ENCODE measurements around the gene SENP3. TPM values are rescaled to one million over a fixed set of nuclear protein-coding genes. Genes with fewer than 3 reads are reported as not detected.

SENP3 gene
- total RNA-seq, 1 experiment from 2014 or later: 30.2 TPM

GRCh38 chr17:7555320-7555948 is 6.3 kb upstream of the SENP3 start:
- Mint-ChIP-seq H3K27ac (ENCODE audit: unreplicated experiment) (no peak overlapping the region), H3K27me3 (ENCODE audit: insufficient read depth, unreplicated experiment) (no peaks in the 10 kb centered on the region), H3K4me3 (ENCODE audit: unreplicated experiment) (no peak overlapping the region), H3K9me3 (ENCODE audit: unreplicated experiment) (no peaks in the 10 kb centered on the region), H3K4me1 (ENCODE audit: low read depth, unreplicated experiment) (peaks cover 17% of the 10 kb centered on the region), H3K36me3 (ENCODE audit: insufficient read depth, unreplicated experiment) (peaks cover 9% of the 10 kb centered on the region)
- ChIA-PET POLR2A (no interaction called here), CTCF (no interaction called here)
- no TSS peak for BruUV-seq (replicated peaks)
- TF ChIP-seq CTCF (IDR thresholded peaks at IDR 0.05; ENCODE audit: insufficient read depth in 1 of 2, low read depth in 1 of 2, low read length in 1 of 2, severe bottlenecking in 1 of 2, unreplicated experiment in 1 of 2): no peak
- no peaks in the 10 kb centered on the region for H3K36me3 ChIP-seq (ENCODE audit: control insufficient read depth, insufficient read depth, low read length)
- no peak for DNase-seq
- no peaks in the 10 kb centered on the region for H3K9me3 ChIP-seq
- H3K27me3 ChIP-seq (replicated peaks; ENCODE audit: control insufficient read depth, insufficient read depth, low read length): no peaks in the 10 kb centered on the region
- peaks cover 4% of the 10 kb centered on the region; the same call in 1 of the 2 replicates for H3K4me1 ChIP-seq
- intact Hi-C loops (cut with micrococcal nuclease; ENCODE audit: unreplicated experiment): no loop called here
- no peak overlapping the region for H3K4me3 ChIP-seq (ENCODE audit: low read depth, low read length)

DNA sequence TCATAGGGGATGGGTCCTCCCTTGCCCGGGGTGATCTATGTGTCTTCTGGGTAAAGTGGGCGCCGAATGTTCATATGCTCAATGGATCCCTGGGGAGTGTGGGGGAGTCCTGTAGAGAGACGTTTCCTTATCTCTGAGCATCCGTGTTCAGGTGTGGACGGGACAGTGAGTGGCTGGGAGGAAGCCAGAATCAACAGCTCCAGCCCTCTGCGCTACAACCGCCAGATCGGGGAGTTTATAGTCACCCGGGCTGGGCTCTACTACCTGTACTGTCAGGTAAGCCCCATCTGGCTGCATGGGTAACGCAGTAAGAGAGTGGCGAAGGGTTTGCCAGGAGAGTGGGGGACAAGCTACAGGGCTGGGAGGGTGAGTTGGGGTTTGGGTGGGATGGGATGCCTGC is 5.1 kb upstream of the SENP3 start:
- BruUV-seq (replicated peaks): no TSS peak
- no peak overlapping the region for H3K4me3 Mint-ChIP-seq (ENCODE audit: unreplicated experiment)

DNA sequence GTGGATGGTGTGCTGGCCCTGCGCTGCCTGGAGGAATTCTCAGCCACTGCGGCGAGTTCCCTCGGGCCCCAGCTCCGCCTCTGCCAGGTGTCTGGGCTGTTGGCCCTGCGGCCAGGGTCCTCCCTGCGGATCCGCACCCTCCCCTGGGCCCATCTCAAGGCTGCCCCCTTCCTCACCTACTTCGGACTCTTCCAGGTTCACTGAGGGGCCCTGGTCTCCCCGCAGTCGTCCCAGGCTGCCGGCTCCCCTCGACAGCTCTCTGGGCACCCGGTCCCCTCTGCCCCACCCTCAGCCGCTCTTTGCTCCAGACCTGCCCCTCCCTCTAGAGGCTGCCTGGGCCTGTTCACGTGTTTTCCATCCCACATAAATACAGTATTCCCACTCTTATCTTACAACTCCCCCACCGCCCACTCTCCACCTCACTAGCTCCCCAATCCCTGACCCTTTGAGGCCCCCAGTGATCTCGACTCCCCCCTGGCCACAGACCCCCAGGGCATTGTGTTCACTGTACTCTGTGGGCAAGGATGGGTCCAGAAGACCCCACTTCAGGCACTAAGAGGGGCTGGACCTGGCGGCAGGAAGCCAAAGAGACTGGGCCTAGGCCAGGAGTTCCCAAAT is 4.5 kb upstream of the SENP3 start:
- H3K36me3 Mint-ChIP-seq (ENCODE audit: insufficient read depth, unreplicated experiment): peaks cover 19% of the 10 kb centered on the region
- no TSS peak for BruUV-seq (replicated peaks)
- TF ChIP-seq CTCF (IDR thresholded peaks at IDR 0.05; ENCODE audit: insufficient read depth in 1 of 2, low read depth in 1 of 2, low read length in 1 of 2, severe bottlenecking in 1 of 2, unreplicated experiment in 1 of 2): no peak
- ChIA-PET POLR2A (no interaction called here), CTCF (no interaction called here)
- Histone ChIP-seq H3K36me3 (ENCODE audit: control insufficient read depth, insufficient read depth, low read length) (no peaks in the 10 kb centered on the region), H3K4me3 (ENCODE audit: low read depth, low read length) (no peak overlapping the region), H3K27me3 (replicated peaks; ENCODE audit: control insufficient read depth, insufficient read depth, low read length) (no peaks in the 10 kb centered on the region), H3K4me1 (peaks cover 4% of the 10 kb centered on the region; the same call in 1 of the 2 replicates), H3K9me3 (no peaks in the 10 kb centered on the region)
- H3K4me1 Mint-ChIP-seq (ENCODE audit: low read depth, unreplicated experiment): peaks cover 7% of the 10 kb centered on the region
- no peak overlapping the region for H3K4me3 Mint-ChIP-seq (ENCODE audit: unreplicated experiment)
- no peak for DNase-seq
- H3K27ac Mint-ChIP-seq (ENCODE audit: unreplicated experiment): no peak overlapping the region
- H3K9me3 Mint-ChIP-seq (ENCODE audit: unreplicated experiment): no peaks in the 10 kb centered on the region
- intact Hi-C loops (cut with micrococcal nuclease; ENCODE audit: unreplicated experiment): no loop called here
- H3K27me3 Mint-ChIP-seq (ENCODE audit: insufficient read depth, unreplicated experiment): no peaks in the 10 kb centered on the region

More for the DNA sequence above, 5.1 kb upstream of the SENP3 start:
- CTCF ChIA-PET: no interaction called here
- POLR2A ChIA-PET: no interaction called here
- no peaks in the 10 kb centered on the region for H3K27me3 ChIP-seq (replicated peaks; ENCODE audit: control insufficient read depth, insufficient read depth, low read length)
- H3K36me3 ChIP-seq (ENCODE audit: control insufficient read depth, insufficient read depth, low read length): no peaks in the 10 kb centered on the region
- peaks cover 4% of the 10 kb centered on the region for H3K4me1 ChIP-seq
- intact Hi-C loops (cut with micrococcal nuclease; ENCODE audit: unreplicated experiment): no loop called here
- Mint-ChIP-seq H3K27me3 (ENCODE audit: insufficient read depth, unreplicated experiment) (no peaks in the 10 kb centered on the region), H3K9me3 (ENCODE audit: unreplicated experiment) (no peaks in the 10 kb centered on the region), H3K36me3 (ENCODE audit: insufficient read depth, unreplicated experiment) (peaks cover 16% of the 10 kb centered on the region), H3K4me1 (ENCODE audit: low read depth, unreplicated experiment) (peaks cover 7% of the 10 kb centered on the region), H3K27ac (ENCODE audit: unreplicated experiment) (no peak overlapping the region)
- no peak for TF ChIP-seq CTCF (IDR thresholded peaks at IDR 0.05; ENCODE audit: insufficient read depth in 1 of 2, low read depth in 1 of 2, low read length in 1 of 2, severe bottlenecking in 1 of 2, unreplicated experiment in 1 of 2)
- H3K4me3 ChIP-seq (ENCODE audit: low read depth, low read length): no peak overlapping the region
- no peaks in the 10 kb centered on the region for H3K9me3 ChIP-seq
- DNase-seq: no peak

Measured in Caco-2 (cell line).